ENCODE measurements around the gene MTMR3.

Gene MTMR3

GRCh38 chr22:29871684-29872083 lies 11.3 kb upstream of the MTMR3 start:
- DNase-seq: peak; percentile 48

GRCh38 chr22:29872144-29872893 lies 10.7 kb upstream of the MTMR3 start:
- no peak for DNase-seq

- DNase-seq: no peak
Observed at GRCh38 chr22:29872989-29873388, 10.0 kb upstream of the MTMR3 start.

- no peak for DNase-seq
Observed at GRCh38 chr22:29873943-29874342, 9.0 kb upstream of the MTMR3 start.

GRCh38 chr22:29877620-29878019 lies 5.4 kb upstream of the MTMR3 start:
- DNase-seq: no peak

- DNase-seq: no peak
Observed at GRCh38 chr22:29879753-29880152, 3.2 kb upstream of the MTMR3 start.

GRCh38 chr22:29882716-29883044 lies 294 bp upstream of the MTMR3 start:
- DNase-seq: no peak

- no peak for DNase-seq
Observed at GRCh38 chr22:29883775-29884097, 762 bp downstream of the MTMR3 start.

- DNase-seq: no peak
Observed at GRCh38 chr22:29885610-29886009, 2.6 kb downstream of the MTMR3 start.

- no peak for DNase-seq
Observed at GRCh38 chr22:29886596-29886995, 3.6 kb downstream of the MTMR3 start.

- no peak for DNase-seq
Observed at GRCh38 chr22:29887358-29887757, 4.4 kb downstream of the MTMR3 start.

GRCh38 chr22:29890760-29891159 lies 7.8 kb downstream of the MTMR3 start:
- DNase-seq: no peak

GRCh38 chr22:29892315-29893156 lies 9.6 kb downstream of the MTMR3 start:
- no peak for DNase-seq

- DNase-seq: no peak
Observed at GRCh38 chr22:29901354-29901753, 18.4 kb downstream of the MTMR3 start.

GRCh38 chr22:29903371-29903770 lies 20.4 kb downstream of the MTMR3 start:
- no peak for DNase-seq

GRCh38 chr22:29904020-29904419 lies 21.0 kb downstream of the MTMR3 start:
- no peak for DNase-seq

GRCh38 chr22:29907753-29908515 lies 25.0 kb downstream of the MTMR3 start:
- DNase-seq: peak; percentile 43

- DNase-seq: no peak
Observed at GRCh38 chr22:29912141-29912540, 29.2 kb downstream of the MTMR3 start.

- DNase-seq: no peak
Observed at GRCh38 chr22:29912605-29913398, 29.8 kb downstream of the MTMR3 start.

- DNase-seq: no peak
Observed at GRCh38 chr22:29914165-29914564, 31.2 kb downstream of the MTMR3 start.

GRCh38 chr22:29914991-29915533 lies 32.1 kb downstream of the MTMR3 start:
- DNase-seq: no peak

- no peak for DNase-seq
Observed at GRCh38 chr22:29916007-29916544, 33.1 kb downstream of the MTMR3 start.

All from NCI-H1436 treated with DMSO at 0.1 percent for 48 hours (cell line).